ENCODE results near the gene TSNAX. TPM values are rescaled to one million over a fixed set of nuclear protein-coding genes. Genes with fewer than 3 reads are reported as not detected.

Gene TSNAX
- total RNA-seq, 1 experiment from 2014 or later, result 29.8 TPM

- in situ Hi-C loops (cut with HindIII; ENCODE audit: low pct_unique_long_range_greater_than_20kb, low sequenced_read_pairs), result no loop called here
- DNase-seq (ENCODE audit: low read depth), result no peak
These were observed 84.1 kb downstream of the TSNAX start for GRCh38 chr1:231612393-231613089.

GRCh38 chr1:231613419-231614349 is 85.2 kb downstream of the TSNAX start:
- no peak for DNase-seq (ENCODE audit: low read depth)
- in situ Hi-C loops (cut with HindIII; ENCODE audit: low pct_unique_long_range_greater_than_20kb, low sequenced_read_pairs), result no loop called here

Other genes starting within 250 kb of the TSNAX start
- gene EXOC8, start 190.8 kb upstream of the TSNAX start, total RNA-seq (2014; rRNA removed; shearing (Covaris generic); ENCODE audit: low replicate concordance), result 7.7 and 9.9 TPM in 2 replicates
- 2.4 and 4.0 TPM in 2 replicates for gene SPRTN, start 190.4 kb upstream of the TSNAX start, total RNA-seq (2014; rRNA removed; shearing (Covaris generic); ENCODE audit: low replicate concordance)
- 54.6 and 64.3 TPM in 2 replicates for gene EGLN1, start 106.4 kb upstream of the TSNAX start, total RNA-seq (2014; rRNA removed; shearing (Covaris generic); ENCODE audit: low replicate concordance)
- gene DISC1, start 98.1 kb downstream of the TSNAX start, total RNA-seq (2014; rRNA removed; shearing (Covaris generic); ENCODE audit: low replicate concordance), result 0.91 and 3.5 TPM in 2 replicates